Measurements from ENCODE around the gene GRK3. TPM values are rescaled to one million over a fixed set of nuclear protein-coding genes. Genes with fewer than 3 reads are reported as not detected.

The GRK3 gene
- total RNA-seq, 1 experiment from 2014 or later: 2.0 TPM

GRCh38 chr22:25645964-25646363 is 81.5 kb downstream of the GRK3 start:
- Histone ChIP-seq H3K27me3 (replicated peaks; ENCODE audit: insufficient read depth, low read depth, low read length, poor library complexity) (no peaks in the 10 kb centered on the region), H3K4me1 (ENCODE audit: insufficient read depth, low read length, poor library complexity, severe bottlenecking) (no peaks in the 10 kb centered on the region), H3K9me3 (ENCODE audit: low read depth, low read length, poor library complexity, severe bottlenecking) (no peaks in the 10 kb centered on the region), H3K36me3 (ENCODE audit: insufficient read depth, low read length, poor library complexity, severe bottlenecking) (no peaks in the 10 kb centered on the region), H3K27ac (ENCODE audit: low read depth, low read length, poor library complexity, severe bottlenecking) (no peak overlapping the region), H3K4me3 (ENCODE audit: low read depth, low read length, poor library complexity, severe bottlenecking) (no peak overlapping the region)
- no peak for DNase-seq (ENCODE audit: low spot score)
- POLR2A ChIA-PET (ENCODE audit: low non-redundant PET): no interaction called here
- intact Hi-C loops (cut with micrococcal nuclease; ENCODE audit: unreplicated experiment): no loop called here
- BruUV-seq (replicated peaks): no TSS peak
- TF ChIP-seq, protein P1, sequence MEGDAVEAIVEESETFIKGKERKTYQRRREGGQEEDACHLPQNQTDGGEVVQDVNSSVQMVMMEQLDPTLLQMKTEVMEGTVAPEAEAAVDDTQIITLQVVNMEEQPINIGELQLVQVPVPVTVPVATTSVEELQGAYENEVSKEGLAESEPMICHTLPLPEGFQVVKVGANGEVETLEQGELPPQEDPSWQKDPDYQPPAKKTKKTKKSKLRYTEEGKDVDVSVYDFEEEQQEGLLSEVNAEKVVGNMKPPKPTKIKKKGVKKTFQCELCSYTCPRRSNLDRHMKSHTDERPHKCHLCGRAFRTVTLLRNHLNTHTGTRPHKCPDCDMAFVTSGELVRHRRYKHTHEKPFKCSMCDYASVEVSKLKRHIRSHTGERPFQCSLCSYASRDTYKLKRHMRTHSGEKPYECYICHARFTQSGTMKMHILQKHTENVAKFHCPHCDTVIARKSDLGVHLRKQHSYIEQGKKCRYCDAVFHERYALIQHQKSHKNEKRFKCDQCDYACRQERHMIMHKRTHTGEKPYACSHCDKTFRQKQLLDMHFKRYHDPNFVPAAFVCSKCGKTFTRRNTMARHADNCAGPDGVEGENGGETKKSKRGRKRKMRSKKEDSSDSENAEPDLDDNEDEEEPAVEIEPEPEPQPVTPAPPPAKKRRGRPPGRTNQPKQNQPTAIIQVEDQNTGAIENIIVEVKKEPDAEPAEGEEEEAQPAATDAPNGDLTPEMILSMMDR (conservative IDR thresholded peaks at IDR 0.05; ENCODE audit: low read depth, low read length): no peak
- no peak for TF ChIP-seq EZH2 (IDR thresholded peaks at IDR 0.05; ENCODE audit: borderline replicate concordance, low read depth, low read length, poor library complexity, severe bottlenecking)
- CTCF ChIA-PET: no interaction called here

- Histone ChIP-seq H3K27ac (ENCODE audit: low read depth, low read length, poor library complexity, severe bottlenecking) (no peak overlapping the region), H3K9me3 (ENCODE audit: low read depth, low read length, poor library complexity, severe bottlenecking) (no peaks in the 10 kb centered on the region), H3K27me3 (replicated peaks; ENCODE audit: insufficient read depth, low read depth, low read length, poor library complexity) (no peaks in the 10 kb centered on the region), H3K36me3 (ENCODE audit: insufficient read depth, low read length, poor library complexity, severe bottlenecking) (no peaks in the 10 kb centered on the region), H3K4me3 (ENCODE audit: low read depth, low read length, poor library complexity, severe bottlenecking) (no peak overlapping the region), H3K4me1 (ENCODE audit: insufficient read depth, low read length, poor library complexity, severe bottlenecking) (no peaks in the 10 kb centered on the region)
- ChIA-PET POLR2A (ENCODE audit: low non-redundant PET) (no interaction called here), CTCF (no interaction called here)
- BruUV-seq (replicated peaks): no TSS peak
- no peak for TF ChIP-seq EZH2 (IDR thresholded peaks at IDR 0.05; ENCODE audit: borderline replicate concordance, low read depth, low read length, poor library complexity, severe bottlenecking)
- TF ChIP-seq, protein P1 (conservative IDR thresholded peaks at IDR 0.05; ENCODE audit: low read depth, low read length): no peak
- intact Hi-C loops (cut with micrococcal nuclease; ENCODE audit: unreplicated experiment): no loop called here
- no peak for DNase-seq (ENCODE audit: low spot score)
These were observed 86.4 kb downstream of the GRK3 start for GRCh38 chr22:25650833-25651232.

- no peak overlapping the region for H3K4me3 ChIP-seq (ENCODE audit: low read depth, low read length, poor library complexity, severe bottlenecking)
- no peaks in the 10 kb centered on the region for H3K36me3 ChIP-seq (ENCODE audit: insufficient read depth, low read length, poor library complexity, severe bottlenecking)
- TF ChIP-seq, protein P1 (conservative IDR thresholded peaks at IDR 0.05; ENCODE audit: low read depth, low read length): no peak
- no peak for TF ChIP-seq EZH2 (IDR thresholded peaks at IDR 0.05; ENCODE audit: borderline replicate concordance, low read depth, low read length, poor library complexity, severe bottlenecking)
- ChIA-PET POLR2A (ENCODE audit: low non-redundant PET) (no interaction called here), CTCF (no interaction called here)
- no peak for DNase-seq (ENCODE audit: low spot score)
- intact Hi-C loops (cut with micrococcal nuclease; ENCODE audit: unreplicated experiment): no loop called here
- BruUV-seq (replicated peaks): no TSS peak
- H3K4me1 ChIP-seq (ENCODE audit: insufficient read depth, low read length, poor library complexity, severe bottlenecking): no peaks in the 10 kb centered on the region
- no peak overlapping the region for H3K27ac ChIP-seq (ENCODE audit: low read depth, low read length, poor library complexity, severe bottlenecking)
- H3K27me3 ChIP-seq (replicated peaks; ENCODE audit: insufficient read depth, low read depth, low read length, poor library complexity): no peaks in the 10 kb centered on the region
- H3K9me3 ChIP-seq (ENCODE audit: low read depth, low read length, poor library complexity, severe bottlenecking): no peaks in the 10 kb centered on the region
These were observed 87.0 kb downstream of the GRK3 start for GRCh38 chr22:25651332-25652085.

All from A673 (cell line).